ENCODE results near the gene RPTOR. TPM values are rescaled to one million over a fixed set of nuclear protein-coding genes. Genes with fewer than 3 reads are reported as not detected.

Gene RPTOR
- total RNA-seq, 1 donor from 2014 or later: 65.9 TPM

GRCh38 chr17:80820331-80820730, 275.7 kb downstream of the RPTOR start:
- no peaks in the 10 kb centered on the region for H3K4me1 Mint-ChIP-seq
- H3K36me3 Mint-ChIP-seq (ENCODE audit: low read depth): peaks cover 29% of the 10 kb centered on the region
- H3K4me3 Mint-ChIP-seq: no peak overlapping the region
- no peaks in the 10 kb centered on the region for H3K9me3 Mint-ChIP-seq
- TF ChIP-seq, protein P1, sequence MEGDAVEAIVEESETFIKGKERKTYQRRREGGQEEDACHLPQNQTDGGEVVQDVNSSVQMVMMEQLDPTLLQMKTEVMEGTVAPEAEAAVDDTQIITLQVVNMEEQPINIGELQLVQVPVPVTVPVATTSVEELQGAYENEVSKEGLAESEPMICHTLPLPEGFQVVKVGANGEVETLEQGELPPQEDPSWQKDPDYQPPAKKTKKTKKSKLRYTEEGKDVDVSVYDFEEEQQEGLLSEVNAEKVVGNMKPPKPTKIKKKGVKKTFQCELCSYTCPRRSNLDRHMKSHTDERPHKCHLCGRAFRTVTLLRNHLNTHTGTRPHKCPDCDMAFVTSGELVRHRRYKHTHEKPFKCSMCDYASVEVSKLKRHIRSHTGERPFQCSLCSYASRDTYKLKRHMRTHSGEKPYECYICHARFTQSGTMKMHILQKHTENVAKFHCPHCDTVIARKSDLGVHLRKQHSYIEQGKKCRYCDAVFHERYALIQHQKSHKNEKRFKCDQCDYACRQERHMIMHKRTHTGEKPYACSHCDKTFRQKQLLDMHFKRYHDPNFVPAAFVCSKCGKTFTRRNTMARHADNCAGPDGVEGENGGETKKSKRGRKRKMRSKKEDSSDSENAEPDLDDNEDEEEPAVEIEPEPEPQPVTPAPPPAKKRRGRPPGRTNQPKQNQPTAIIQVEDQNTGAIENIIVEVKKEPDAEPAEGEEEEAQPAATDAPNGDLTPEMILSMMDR (IDR thresholded peaks at IDR 0.05): no peak
- DNase-seq: no peak
- ATAC-seq (ENCODE audit: low read depth): no peak
- CTCF ChIA-PET: no interaction called here
- H3K27me3 Mint-ChIP-seq: no peaks in the 10 kb centered on the region
- intact Hi-C loops (cut with micrococcal nuclease): no loop called here
- POLR2A ChIA-PET: no interaction called here
- no peak overlapping the region for H3K27ac Mint-ChIP-seq

DNA sequence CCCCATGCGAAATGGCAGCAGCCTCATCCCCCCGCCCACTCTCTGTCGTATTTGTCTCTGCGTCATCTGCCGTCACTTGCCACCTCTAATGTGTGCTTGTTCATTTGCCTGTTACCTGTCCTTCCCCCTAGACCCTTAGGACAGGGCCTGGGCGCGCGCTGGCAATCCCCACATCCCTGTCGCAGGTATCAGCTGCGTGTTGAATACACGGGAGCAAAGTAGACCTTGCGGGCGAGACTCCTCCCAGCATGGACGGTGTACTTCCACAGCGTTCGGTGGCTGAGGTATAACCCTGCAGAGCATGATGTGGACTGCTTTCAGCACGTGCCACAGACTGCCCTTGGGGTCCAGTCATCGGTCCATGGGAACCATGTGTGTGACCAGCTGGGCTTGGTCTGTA, 276.9 kb downstream of the RPTOR start:
- Mint-ChIP-seq H3K4me3 (no peak overlapping the region), H3K9me3 (no peaks in the 10 kb centered on the region), H3K36me3 (ENCODE audit: low read depth) (peaks cover 34% of the 10 kb centered on the region), H3K4me1 (peaks cover 1% of the 10 kb centered on the region), H3K27me3 (no peaks in the 10 kb centered on the region), H3K27ac (no peak overlapping the region)
- POLR2A ChIA-PET: no interaction called here
- ATAC-seq (ENCODE audit: low read depth) (no peak), DNase-seq (no peak)
- TF ChIP-seq, protein P1 (IDR thresholded peaks at IDR 0.05): no peak
- CTCF ChIA-PET: no interaction called here
- intact Hi-C loops (cut with micrococcal nuclease): no loop called here

- Mint-ChIP-seq H3K4me1 (peaks cover 7% of the 10 kb centered on the region), H3K4me3 (no peak overlapping the region), H3K27ac (no peak overlapping the region), H3K36me3 (ENCODE audit: low read depth) (peaks cover 35% of the 10 kb centered on the region), H3K9me3 (no peaks in the 10 kb centered on the region), H3K27me3 (no peaks in the 10 kb centered on the region)
- no peak for ATAC-seq (ENCODE audit: low read depth)
- intact Hi-C loops (cut with micrococcal nuclease): no loop called here
- no peak for DNase-seq
- CTCF ChIA-PET: no interaction called here
- POLR2A ChIA-PET: no interaction called here
- TF ChIP-seq, protein P1 (IDR thresholded peaks at IDR 0.05): no peak
These were observed 277.5 kb downstream of the RPTOR start for GRCh38 chr17:80822021-80822699.

DNA sequence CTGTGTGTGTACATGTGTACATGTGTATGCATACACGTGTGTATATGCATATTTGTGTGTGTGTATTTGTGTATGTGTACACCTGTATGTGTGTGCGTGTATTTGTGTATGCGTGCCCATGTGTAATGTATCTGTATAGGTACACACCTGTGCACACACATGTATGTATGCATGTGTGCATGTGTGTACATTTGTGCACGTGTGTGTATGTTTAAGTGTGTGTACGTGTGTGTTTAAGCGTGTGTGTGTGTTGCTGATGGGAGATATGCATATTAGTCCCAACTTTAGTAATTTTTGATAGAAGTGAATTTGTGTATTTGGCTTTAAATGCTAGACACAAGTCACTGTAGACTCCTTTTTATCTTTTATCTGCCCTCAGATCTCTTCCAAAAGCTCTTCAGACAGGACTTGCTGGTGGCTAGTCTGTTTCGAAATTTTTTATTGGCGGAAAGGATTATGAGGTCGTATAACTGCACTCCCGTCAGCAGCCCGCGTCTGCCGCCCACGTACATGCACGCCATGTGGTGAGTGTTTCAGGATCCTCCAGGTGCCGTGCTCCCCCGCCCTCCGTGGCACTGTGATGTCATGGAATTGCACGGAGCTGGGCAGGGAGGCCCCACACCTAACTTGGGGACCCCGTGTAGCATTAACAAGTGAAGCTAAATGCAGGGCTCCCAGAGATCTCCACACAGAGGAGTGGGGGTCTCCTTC, 278.2 kb downstream of the RPTOR start:
- Mint-ChIP-seq H3K36me3 (ENCODE audit: low read depth) (peaks cover 35% of the 10 kb centered on the region), H3K4me1 (peaks cover 14% of the 10 kb centered on the region)

More for the DNA sequence above, 278.2 kb downstream of the RPTOR start:
- ATAC-seq (ENCODE audit: low read depth) (no peak), DNase-seq (no peak)
- POLR2A ChIA-PET: no interaction called here
- Mint-ChIP-seq H3K27ac (no peak overlapping the region), H3K27me3 (no peaks in the 10 kb centered on the region), H3K4me3 (no peak overlapping the region), H3K9me3 (no peaks in the 10 kb centered on the region)
- CTCF ChIA-PET: no interaction called here
- TF ChIP-seq, protein P1 (IDR thresholded peaks at IDR 0.05): no peak
- intact Hi-C loops (cut with micrococcal nuclease): no loop called here
